Subcutaneous adipose tissue (tissue), 4 donors: ENCODE results near the gene LCOR. TPM values are rescaled to one million over a fixed set of nuclear protein-coding genes. Genes with fewer than 3 reads are reported as not detected.

Experiments
- CTCF ChIP-seq: fragments of 450-650 bp; IDR thresholded peaks from one replicate; pipeline ENCODE4 v1.5.1; 2016; ENCODE audit warnings: low read depth, mild to moderate bottlenecking, control low read depth, antibody characterized with exemption, moderate library complexity
- small RNA-seq: library from RNA; depleted of rRNA; stranded (forward); fragments of <200 nt; gene quantifications from one replicate; pipeline ENCODE3, GENCODE V24; 2016
- total RNA-seq, 4 donors: library from RNA; depleted of rRNA; stranded (reverse); fragments of >200 nt; gene quantifications; one replicate each; pipeline ENCODE4 v1.1.0, GENCODE V29; 2016

LCOR gene
- total RNA-seq, 4 donors from 2014 or later: 23.6 to 45.2 (median 32.9) TPM

GRCh38 chr10:97039538-97040247, 207.6 kb downstream of the LCOR start:
- TF ChIP-seq CTCF: no peak

GRCh38 chr10:97040248-97040584, 208.1 kb downstream of the LCOR start:
- no peak for TF ChIP-seq CTCF

GRCh38 chr10:97040706-97041105, 208.6 kb downstream of the LCOR start:
- TF ChIP-seq CTCF: no peak

- TF ChIP-seq CTCF: no peak
Observed at GRCh38 chr10:97042081-97042480, 210.0 kb downstream of the LCOR start.

GRCh38 chr10:97042716-97043562, 210.8 kb downstream of the LCOR start:
- no peak for TF ChIP-seq CTCF

GRCh38 chr10:97043563-97043855, 211.4 kb downstream of the LCOR start:
- no peak for TF ChIP-seq CTCF

Small RNA genes lying within 50 kb of the gene (small RNA-seq; reads per million reads assigned to genes)
- gene HMGN2P35: not detected
- gene MIR607: not detected

Other genes with a start within 250 kb of the LCOR start
- 100 to 1,000 TPM in 2 of 4 donors, 10 to 100 TPM in 2; 77.0 to 129 (median 94.4) TPM for gene TM9SF3, start 245.3 kb upstream of the LCOR start, total RNA-seq
- gene PIK3AP1, start 111.8 kb upstream of the LCOR start, total RNA-seq: 10 to 100 TPM; 17.5 to 64.4 (median 23.7) TPM